HEK293 (cell line): ENCODE measurements around the gene PDGFD.

Experiments
- ZNF768 ChIP-seq: fragments of 450-650 bp; formaldehyde crosslinking; IDR thresholded peaks from 2 replicates; pipeline ENCODE4 v1.5.1; 2018; ENCODE audit warnings: missing biosample characterization, mild to moderate bottlenecking, missing genetic modification characterization
- TF ChIP-seq, protein P1 (sequence below): fragments of 450-650 bp; formaldehyde crosslinking; IDR thresholded peaks from 2 replicates; pipeline ENCODE4 v1.5.1; 2016; ENCODE audit warnings: missing biosample characterization, missing genetic modification characterization

DNA sequence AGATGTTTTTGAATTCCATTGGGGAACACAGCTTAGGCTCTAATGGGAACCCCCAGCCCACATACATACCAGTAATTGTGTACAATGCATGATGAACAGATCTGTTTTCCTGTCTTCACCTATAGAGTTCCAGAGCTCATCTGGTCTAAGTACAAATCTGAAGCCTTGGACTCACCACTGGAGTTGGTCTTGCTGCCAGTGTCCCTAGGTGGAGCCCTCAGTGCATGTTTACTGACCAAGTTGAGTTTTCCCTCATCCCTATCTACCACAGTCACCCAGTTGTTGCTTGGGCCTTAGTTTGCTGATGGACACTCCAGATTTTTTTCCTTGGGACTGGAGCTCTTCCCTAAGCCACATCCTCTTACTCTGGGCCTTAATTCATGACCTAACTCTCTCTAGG lies 286.7 kb downstream of the PDGFD start:
- TF ChIP-seq, protein P1, sequence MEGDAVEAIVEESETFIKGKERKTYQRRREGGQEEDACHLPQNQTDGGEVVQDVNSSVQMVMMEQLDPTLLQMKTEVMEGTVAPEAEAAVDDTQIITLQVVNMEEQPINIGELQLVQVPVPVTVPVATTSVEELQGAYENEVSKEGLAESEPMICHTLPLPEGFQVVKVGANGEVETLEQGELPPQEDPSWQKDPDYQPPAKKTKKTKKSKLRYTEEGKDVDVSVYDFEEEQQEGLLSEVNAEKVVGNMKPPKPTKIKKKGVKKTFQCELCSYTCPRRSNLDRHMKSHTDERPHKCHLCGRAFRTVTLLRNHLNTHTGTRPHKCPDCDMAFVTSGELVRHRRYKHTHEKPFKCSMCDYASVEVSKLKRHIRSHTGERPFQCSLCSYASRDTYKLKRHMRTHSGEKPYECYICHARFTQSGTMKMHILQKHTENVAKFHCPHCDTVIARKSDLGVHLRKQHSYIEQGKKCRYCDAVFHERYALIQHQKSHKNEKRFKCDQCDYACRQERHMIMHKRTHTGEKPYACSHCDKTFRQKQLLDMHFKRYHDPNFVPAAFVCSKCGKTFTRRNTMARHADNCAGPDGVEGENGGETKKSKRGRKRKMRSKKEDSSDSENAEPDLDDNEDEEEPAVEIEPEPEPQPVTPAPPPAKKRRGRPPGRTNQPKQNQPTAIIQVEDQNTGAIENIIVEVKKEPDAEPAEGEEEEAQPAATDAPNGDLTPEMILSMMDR (tag by site-specific recombination): no peak
- no peak for TF ChIP-seq ZNF768
